Breast epithelium (tissue), 3 donors: ENCODE data around the gene ING5.

Experiments
- CTCF ChIP-seq, 3 donors: fragments of 450-650 bp; IDR thresholded peaks; one replicate each; pipeline ENCODE4 v1.5.1; 2016 to 2017; ENCODE audit warnings: antibody characterized with exemption in 3 of 3, mild to moderate bottlenecking in 3 of 3, moderate library complexity in 3 of 3
- POLR2A ChIP-seq: fragments of 450-650 bp; IDR thresholded peaks from one replicate; pipeline ENCODE4 v1.6.1; 2016; ENCODE audit warnings: antibody characterized with exemption, mild to moderate bottlenecking, moderate library complexity
- POLR2AphosphoS5 ChIP-seq, 3 donors: sonication (generic); formaldehyde crosslinking; IDR thresholded peaks; one replicate each; pipeline ENCODE4 v1.6.1; 2017; ENCODE audit warnings: antibody characterized with exemption in 3 of 3

GRCh38 chr2:241748468-241749256, 46.8 kb downstream of the ING5 start:
- TF ChIP-seq CTCF (IDR thresholded peaks at IDR 0.05) (no peak), POLR2AphosphoS5 (IDR thresholded peaks at IDR 0.05) (no peak), POLR2A (no peak)
